GM19240 (cell line): Measurements from ENCODE around the gene UBN1.

Experiments used
- DNase-seq: peaks from one replicate; pipeline ENCODE4 v3.0.0; 2011; ENCODE audit warnings: low spot score; ENCODE audit not compliant: insufficient read length

Gene UBN1

DNA sequence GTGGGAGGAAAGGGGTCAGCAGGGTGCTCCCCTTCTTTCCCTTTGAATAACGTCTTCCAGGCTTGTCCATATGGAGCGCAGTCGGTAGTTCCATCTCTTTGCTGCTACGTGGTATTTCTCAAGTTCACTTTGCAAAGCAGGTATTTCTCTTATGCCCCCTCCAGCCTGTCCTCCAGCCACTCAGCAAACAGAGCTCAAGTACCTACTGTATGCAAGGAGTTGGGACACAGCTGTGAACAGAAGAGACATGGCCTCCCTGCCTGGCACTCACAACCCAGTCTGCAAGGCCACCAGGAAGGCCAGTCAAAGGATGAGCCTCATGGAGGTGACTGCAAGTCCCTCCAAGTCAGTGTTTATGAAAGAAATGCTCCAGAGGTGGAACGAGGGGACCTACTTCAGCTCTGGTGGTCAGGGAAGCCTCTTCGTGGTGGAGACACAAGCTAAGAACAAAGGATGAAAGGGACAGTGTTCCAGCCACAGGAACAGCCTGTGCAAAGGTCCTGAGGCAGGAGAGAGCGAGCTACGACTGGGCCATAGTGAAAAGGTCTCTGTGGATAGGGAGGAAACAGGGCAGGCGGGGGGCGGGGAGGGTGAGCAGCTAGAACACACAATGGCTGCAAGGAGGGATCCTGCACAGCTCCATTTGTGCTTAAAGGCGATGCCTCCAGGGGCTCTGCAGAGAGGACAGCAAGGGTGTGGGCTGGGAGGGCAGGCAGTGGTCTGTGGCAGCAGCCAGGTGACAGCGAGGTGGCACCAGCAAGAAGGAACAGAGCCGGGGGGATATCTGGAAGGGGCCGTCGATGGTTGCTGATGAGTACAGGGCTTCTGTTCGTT lies 57.0 kb downstream of the UBN1 start:
- DNase-seq = no peak

GRCh38 chr16:4904942-4905615 lies 57.8 kb downstream of the UBN1 start:
- DNase-seq = no peak

GRCh38 chr16:4908854-4909401 lies 61.6 kb downstream of the UBN1 start:
- no peak for DNase-seq

GRCh38 chr16:4909825-4910224 lies 62.5 kb downstream of the UBN1 start:
- no peak for DNase-seq

- DNase-seq = no peak
Observed at GRCh38 chr16:4910828-4911227, 63.5 kb downstream of the UBN1 start.

- DNase-seq = no peak
Observed at GRCh38 chr16:4911970-4912386, 64.7 kb downstream of the UBN1 start.

- DNase-seq = no peak
Observed at GRCh38 chr16:4913130-4913773, 66.0 kb downstream of the UBN1 start.

DNA sequence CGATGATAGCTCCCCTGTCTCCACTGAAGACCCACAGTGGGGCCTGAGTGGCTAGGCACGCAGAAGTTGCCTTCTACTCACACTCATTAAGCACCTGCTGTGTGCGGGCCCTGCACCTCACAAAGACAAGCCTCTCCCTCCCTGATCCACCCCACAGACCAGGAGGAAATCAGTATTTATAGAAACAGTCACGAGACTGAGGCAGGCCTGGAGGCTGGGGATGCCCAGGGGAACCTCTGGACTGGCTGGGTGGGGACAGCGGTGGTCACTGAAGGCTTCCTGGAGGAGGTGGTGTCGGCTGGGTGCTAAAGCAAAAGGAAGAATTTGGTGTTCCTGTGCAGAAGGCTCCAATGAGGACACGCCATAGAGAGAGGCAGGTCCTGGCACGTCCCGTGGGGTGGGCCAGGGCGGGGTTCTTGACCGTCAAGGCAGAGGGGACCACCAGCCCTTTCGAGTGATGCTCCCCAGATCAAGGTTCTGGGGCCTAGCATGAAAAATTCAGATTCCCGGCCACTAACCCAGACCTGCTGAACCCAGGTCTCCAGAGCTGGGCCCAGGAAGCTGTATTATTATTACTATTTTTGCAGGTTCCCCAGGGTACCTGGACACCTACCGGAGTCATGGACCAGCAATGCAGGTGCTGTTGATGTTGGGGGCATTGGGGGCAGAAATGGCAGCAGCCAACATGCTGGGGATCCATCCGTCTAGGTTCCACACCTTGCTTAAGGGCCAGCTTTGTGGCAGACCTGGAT lies 66.7 kb downstream of the UBN1 start:
- no peak for DNase-seq

DNA sequence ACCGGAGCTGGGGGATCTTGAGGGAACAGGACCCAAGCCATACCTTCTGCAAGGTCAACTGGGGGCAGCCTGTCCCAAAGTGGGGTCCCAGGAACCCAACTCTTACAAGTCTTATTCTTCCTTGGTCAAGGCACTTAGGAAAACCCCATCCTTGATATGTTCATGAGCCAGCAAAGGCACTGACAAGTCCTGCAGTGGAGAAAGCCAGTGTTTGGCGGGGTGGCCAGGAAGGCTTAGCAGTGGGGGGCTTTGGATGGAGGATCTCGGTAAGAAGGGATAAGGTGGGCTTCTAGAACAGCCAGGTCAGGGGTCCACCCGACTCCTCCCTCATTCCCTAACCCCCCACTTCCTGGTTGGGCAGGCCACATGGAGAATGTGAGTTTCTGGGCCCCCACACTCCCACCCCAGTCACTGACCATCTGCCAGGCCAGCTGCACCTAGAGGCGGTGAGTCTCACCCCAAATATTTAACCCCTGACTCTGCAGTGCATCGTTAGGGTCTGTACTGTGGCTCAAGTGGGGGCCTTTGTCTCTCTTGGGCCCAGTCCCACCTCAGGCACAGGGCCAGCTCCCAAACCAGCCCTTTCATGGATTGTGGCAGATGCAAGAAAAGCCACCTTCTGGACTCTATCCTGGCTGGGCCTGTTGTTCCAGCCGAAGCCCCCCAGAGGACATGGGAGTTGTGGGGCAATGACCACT lies 67.4 kb downstream of the UBN1 start:
- no peak for DNase-seq

DNA sequence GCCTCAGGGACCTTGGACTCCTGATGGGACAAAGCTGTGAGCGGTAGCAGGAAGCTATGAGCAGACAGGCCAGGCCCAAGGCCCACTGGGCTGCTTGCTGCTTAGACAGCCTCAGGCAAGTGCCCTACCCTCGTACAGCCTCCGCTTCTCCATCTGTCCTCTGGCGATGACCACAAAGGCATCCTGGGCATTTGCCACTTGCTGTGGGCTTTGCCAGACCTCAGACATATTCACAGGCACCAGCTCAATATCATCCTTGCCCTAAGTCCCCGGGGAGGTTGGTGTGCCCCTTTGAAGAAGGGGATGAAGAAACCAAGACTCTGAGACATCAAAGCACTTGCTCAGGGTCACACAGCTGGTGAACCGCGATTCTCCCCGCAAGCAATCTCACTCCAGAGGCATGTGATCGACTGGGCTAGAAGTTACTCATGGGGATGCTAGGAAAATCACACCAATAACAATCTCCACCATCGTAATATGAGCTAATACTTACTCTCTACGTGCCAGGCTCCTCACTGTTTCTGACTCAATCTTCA lies 68.0 kb downstream of the UBN1 start:
- DNase-seq = no peak

DNA sequence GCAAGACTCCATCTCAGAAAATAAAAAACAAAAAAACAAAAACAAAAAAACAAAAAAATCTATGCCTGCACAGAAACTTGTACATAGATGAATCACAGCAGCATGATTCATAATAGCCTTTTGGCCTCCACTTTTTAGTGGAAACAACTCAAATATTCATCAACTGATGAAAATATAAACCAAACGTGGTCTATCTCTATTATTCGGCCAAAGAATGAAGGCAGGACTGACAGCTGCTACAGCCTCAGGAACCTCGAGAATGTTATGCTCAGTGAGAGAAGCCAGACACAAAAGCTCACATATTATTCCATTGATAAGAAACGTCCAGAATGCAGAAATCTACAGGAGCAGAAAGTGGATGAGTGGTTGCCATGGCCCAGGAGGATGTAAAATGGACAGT lies 69.8 kb downstream of the UBN1 start:
- DNase-seq = no peak

GRCh38 chr16:4918781-4919251 lies 71.5 kb downstream of the UBN1 start:
- DNase-seq = no peak

GRCh38 chr16:4920826-4921225 lies 73.5 kb downstream of the UBN1 start:
- no peak for DNase-seq

GRCh38 chr16:4922721-4923342 lies 75.6 kb downstream of the UBN1 start:
- no peak for DNase-seq

DNA sequence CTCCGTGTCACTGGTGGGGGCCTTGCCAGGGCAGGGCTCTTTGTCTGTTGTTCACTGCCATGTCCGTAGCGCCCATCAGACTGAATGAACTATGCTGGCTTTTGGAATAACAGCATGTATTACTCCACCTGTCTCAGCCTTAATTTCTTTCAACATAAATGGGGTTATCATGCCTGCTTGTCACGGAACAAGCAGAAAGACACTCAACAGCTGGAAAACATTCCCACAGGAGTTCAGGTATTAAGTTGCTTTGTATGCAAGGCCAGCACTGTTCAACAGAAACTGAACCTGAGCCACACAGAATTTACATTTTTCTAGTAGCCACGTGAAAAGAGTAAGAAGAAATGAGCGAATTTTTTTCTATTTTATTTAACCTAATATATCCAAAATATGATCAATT lies 76.6 kb downstream of the UBN1 start:
- no peak for DNase-seq

GRCh38 chr16:4924593-4925292 lies 77.5 kb downstream of the UBN1 start:
- no peak for DNase-seq

DNA sequence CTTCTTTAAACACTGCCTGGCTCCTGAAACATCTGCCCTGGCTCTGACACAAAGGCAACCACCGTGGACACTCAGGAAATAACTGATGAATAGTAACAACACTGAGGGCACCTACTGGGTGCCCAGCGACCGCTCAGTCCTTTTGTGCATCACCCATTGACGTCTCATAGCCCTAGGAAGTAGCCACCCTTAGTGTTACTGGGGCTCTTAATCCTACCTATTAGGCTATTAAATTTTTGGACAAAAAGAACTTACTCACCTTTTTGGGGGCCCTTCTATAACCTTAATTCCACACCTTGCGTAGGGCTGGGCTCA lies 78.0 kb downstream of the UBN1 start:
- no peak for DNase-seq

GRCh38 chr16:4925791-4926190 lies 78.5 kb downstream of the UBN1 start:
- no peak for DNase-seq

- DNase-seq = no peak
Observed at GRCh38 chr16:4926928-4927327, 79.6 kb downstream of the UBN1 start.

- DNase-seq = no peak
Observed at GRCh38 chr16:4927661-4928060, 80.4 kb downstream of the UBN1 start.
